GM18951 (cell line): ENCODE data around the gene REM1.
"Not testable (repeated sequence)": the region's sequence is repeated elsewhere in the genome, so short reads cannot be mapped to it uniquely, and the experiment has no call there.

ENCODE experiments used
- POLR2A ChIP-seq: IDR thresholded peaks from 4 replicates; pipeline ENCODE4 v1.6.1; 2011; ENCODE audit warnings: mild to moderate bottlenecking; ENCODE audit not compliant: insufficient read length, insufficient read depth; ENCODE audit errors: extremely low read depth
- in situ Hi-C: fragments of 300-500 bp; cut with MboI; formaldehyde crosslinking; loops from one replicate; pipeline ENCODE4 v1.12.0; 2022; ENCODE audit warnings: low sequenced_read_pairs, mixed read lengths, inconsistent platforms; ENCODE audit not compliant: unreplicated experiment

REM1 gene

GRCh38 chr20:31474758-31475427 lies at the start of gene REM1, which contains the start of gene DEFB124:
TSS of gene REM1 (plus strand) at chr20:31475288. CDS start at chr20:31476446, 1,158 bp downstream.
TSS of gene DEFB124 (minus strand) at chr20:31475127. CDS start at chr20:31473013, 2,114 bp downstream.
- in situ Hi-C loops, result no loop called here
- TF ChIP-seq POLR2A, result no peak

GRCh38 chr20:31425797-31426196 lies 49.3 kb upstream of the REM1 start:
- TF ChIP-seq POLR2A, result no peak
- in situ Hi-C loops, result no loop called here

GRCh38 chr20:31426891-31427551 lies 48.1 kb upstream of the REM1 start:
- in situ Hi-C loops, result not testable (repeated sequence)

- in situ Hi-C loops, result not testable (repeated sequence)
These were observed 47.5 kb upstream of the REM1 start for GRCh38 chr20:31427576-31427975.

- TF ChIP-seq POLR2A, result no peak
- in situ Hi-C loops, result no loop called here
These were observed 44.4 kb upstream of the REM1 start for GRCh38 chr20:31430568-31431115.

GRCh38 chr20:31440012-31440659 lies 35.0 kb upstream of the REM1 start, which contains the start of gene DEFB123:
TSS of gene DEFB123 (plus strand) at chr20:31440632. CDS start at chr20:31440699, 67 bp downstream.
- no peak for TF ChIP-seq POLR2A
- in situ Hi-C loops, result no loop called here

GRCh38 chr20:31446084-31446819 lies 28.8 kb upstream of the REM1 start:
- no peak for TF ChIP-seq POLR2A
- in situ Hi-C loops, result no loop called here

GRCh38 chr20:31449511-31450414 lies 25.3 kb upstream of the REM1 start:
- in situ Hi-C loops, result no loop called here
- no peak for TF ChIP-seq POLR2A

GRCh38 chr20:31452575-31452974 lies 22.5 kb upstream of the REM1 start:
- in situ Hi-C loops, result no loop called here
- TF ChIP-seq POLR2A, result no peak

- in situ Hi-C loops, result no loop called here
- no peak for TF ChIP-seq POLR2A
These were observed 20.7 kb upstream of the REM1 start for GRCh38 chr20:31454361-31454760.

- in situ Hi-C loops, result not testable (repeated sequence)
These were observed 4.1 kb upstream of the REM1 start for GRCh38 chr20:31470946-31471345.
